Thyroid gland (tissue), 4 donors: ENCODE data around the gene STIM1.

ENCODE experiments used
- CTCF ChIP-seq, 6 experiments: fragments of 200-600 bp in 3 of 6; fragments of 450-650 bp in 3 of 6; sonication (generic) in 3 of 6; IDR thresholded peaks; one replicate each; pipeline ENCODE4 v1.5.1; 2016 to 2019; ENCODE audit warnings: antibody characterized with exemption in 6 of 6, mild to moderate bottlenecking in 2 of 6, inconsistent platforms in 1 of 6, moderate library complexity in 1 of 6
- POLR2A ChIP-seq, 2 donors: fragments of 450-650 bp; IDR thresholded peaks; one replicate each; pipeline ENCODE4 v1.6.1; 2017; ENCODE audit warnings: antibody characterized with exemption in 2 of 2, mild to moderate bottlenecking in 2 of 2, moderate library complexity in 1 of 2

DNA sequence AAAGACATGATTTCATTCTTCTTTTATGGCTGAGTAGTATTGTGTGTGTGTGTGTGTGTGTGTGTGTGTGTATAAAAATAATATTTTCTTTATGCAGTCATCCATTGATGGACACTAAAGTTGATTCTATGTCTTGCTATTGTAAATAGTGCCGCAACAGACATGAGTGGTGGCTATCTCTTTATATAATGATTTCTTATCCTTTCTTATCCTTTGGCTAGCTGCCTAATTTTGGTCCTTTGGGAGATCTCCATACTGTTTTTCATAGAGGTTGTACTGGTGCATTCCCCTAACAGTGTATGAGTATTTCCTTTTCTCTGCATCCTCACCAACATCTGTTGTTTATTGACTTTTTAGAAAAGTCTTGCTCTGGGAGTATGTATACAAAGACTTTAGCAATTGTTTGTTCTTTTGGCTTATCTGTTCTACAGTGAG, 107.0 kb downstream of the STIM1 start:
- TF ChIP-seq POLR2A (IDR thresholded peaks at IDR 0.05) = no peak
- TF ChIP-seq CTCF (IDR thresholded peaks at IDR 0.05) = no peak
